ENCODE data around the gene ALDOA. TPM values are rescaled to one million over a fixed set of nuclear protein-coding genes. Genes with fewer than 3 reads are reported as not detected.

Gene ALDOA
- total and polyA plus RNA-seq, 9 of the 15 experiments (the other 6 are each of a cell fraction or from before 2014, with no cell fraction given): 311 to 2,224 (median 1,293) TPM

- BruUV-seq (replicated peaks): no TSS peak
- 44% methylated on average over 6 of the region's 6 CpGs for WGBS (ENCODE audit: insufficient coverage, low coverage, missing lambda C conversion rate)
- in situ Hi-C loops (cut with MboI): no loop called here
- DNase-seq (ENCODE audit: extremely low read depth in 1 of 4, low spot score in 3 of 4): no peak
- H3K27me3 ChIP-seq (ENCODE audit: control insufficient read depth in 2 of 2, insufficient read depth in 2 of 2, low read length in 2 of 2): no peaks in the 10 kb centered on the region
- no peak overlapping the region for H3K4me2 ChIP-seq (ENCODE audit: insufficient read depth, low read length)
- H3K27ac ChIP-seq (ENCODE audit: extremely low read depth, low read depth, low read length): no peak overlapping the region
- no peak for FAIRE-seq
- H3K4me1 ChIP-seq (replicated peaks in 1 of 2; ENCODE audit: control insufficient read depth in 2 of 2, insufficient read depth in 2 of 2, low read length in 2 of 2): peaks cover 4 to 8% of the 10 kb centered on the region in 2 experiments; a peak in 4 of 5 replicates
- TF ChIP-seq ZBTB11 (CRISPR knock-in tag; IDR thresholded peaks at IDR 0.05) (peak in 1 of 3 experiments; percentile 18; a peak in 1 of 6 replicates), ZNF277 (CRISPR knock-in tag; IDR thresholded peaks at IDR 0.05; ENCODE audit: borderline replicate concordance) (no peak), RFX5 (IDR thresholded peaks at IDR 0.05; ENCODE audit: low read depth, low read length) (no peak), FOXP4 (CRISPR knock-in tag; IDR thresholded peaks at IDR 0.05; ENCODE audit: borderline replicate concordance) (no peak)
- peaks cover 3% of the 10 kb centered on the region; the same call in 2 of the 3 replicates for H3K36me3 ChIP-seq (ENCODE audit: control insufficient read depth, insufficient read depth, low read length)
- no peak overlapping the region for H3K4me3 ChIP-seq
- ChIA-PET CTCF (ENCODE audit: low intra/inter-chr PET ratio) (no interaction called here), POLR2A (interaction anchor here (0.7 to 1.3 kb wide), 2 partner anchors 12 to 24 kb away, joined by 3 to 4 read pairs; partner anchors contain the start of gene TBX6)
- no peak for ATAC-seq
- H3K79me2 ChIP-seq (ENCODE audit: control insufficient read depth, insufficient read depth, low read length): no peaks in the 10 kb centered on the region
- no peaks in the 10 kb centered on the region for H4K20me1 ChIP-seq (replicated peaks; ENCODE audit: control insufficient read depth, insufficient read depth, low read length)
- peak overlapping the region in 1 of 2 experiments; percentile 73; a peak in 1 of 4 replicates for H3K9ac ChIP-seq (ENCODE audit: insufficient read depth in 1 of 2, low read depth in 2 of 2, low read length in 2 of 2)
- H2AFZ ChIP-seq (ENCODE audit: low read depth, low read length): no peak overlapping the region
- H3K9me1 ChIP-seq (ENCODE audit: control insufficient read depth, insufficient read depth, low read length): peaks cover 2% of the 10 kb centered on the region
- H3K9me3 ChIP-seq (replicated peaks; ENCODE audit: control insufficient read depth, insufficient read depth, low read depth, low read length): no peaks in the 10 kb centered on the region
- intact Hi-C loops (cut with micrococcal nuclease): no loop called here
Measured at GRCh38 chr16:30104492-30104891, 38.9 kb downstream of the ALDOA start.

Measured in K562 (cell line).